ENCODE measurements around the gene ZNF625.

The ZNF625 gene

DNA sequence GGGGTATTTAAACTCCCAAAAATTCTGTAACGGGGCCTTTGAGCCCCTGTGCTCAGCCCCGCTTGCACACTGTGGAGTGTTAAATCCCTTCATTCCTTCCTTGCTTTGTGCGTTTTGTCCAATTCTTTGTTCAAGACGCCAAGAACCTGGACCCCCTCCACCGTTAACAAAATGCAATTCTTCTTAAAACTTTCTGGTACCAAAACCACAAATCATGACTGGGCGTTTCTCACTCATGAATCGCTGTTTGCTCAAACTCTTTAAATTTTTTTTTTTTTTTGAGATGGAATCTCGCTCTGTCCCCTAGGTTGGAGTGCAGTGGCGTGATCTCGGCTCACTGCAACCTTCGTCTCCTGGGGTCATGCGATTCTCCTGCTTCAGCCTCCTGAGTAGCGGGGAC is 17.3 kb downstream of the ZNF625 start:
- TF ChIP-seq, protein P1, sequence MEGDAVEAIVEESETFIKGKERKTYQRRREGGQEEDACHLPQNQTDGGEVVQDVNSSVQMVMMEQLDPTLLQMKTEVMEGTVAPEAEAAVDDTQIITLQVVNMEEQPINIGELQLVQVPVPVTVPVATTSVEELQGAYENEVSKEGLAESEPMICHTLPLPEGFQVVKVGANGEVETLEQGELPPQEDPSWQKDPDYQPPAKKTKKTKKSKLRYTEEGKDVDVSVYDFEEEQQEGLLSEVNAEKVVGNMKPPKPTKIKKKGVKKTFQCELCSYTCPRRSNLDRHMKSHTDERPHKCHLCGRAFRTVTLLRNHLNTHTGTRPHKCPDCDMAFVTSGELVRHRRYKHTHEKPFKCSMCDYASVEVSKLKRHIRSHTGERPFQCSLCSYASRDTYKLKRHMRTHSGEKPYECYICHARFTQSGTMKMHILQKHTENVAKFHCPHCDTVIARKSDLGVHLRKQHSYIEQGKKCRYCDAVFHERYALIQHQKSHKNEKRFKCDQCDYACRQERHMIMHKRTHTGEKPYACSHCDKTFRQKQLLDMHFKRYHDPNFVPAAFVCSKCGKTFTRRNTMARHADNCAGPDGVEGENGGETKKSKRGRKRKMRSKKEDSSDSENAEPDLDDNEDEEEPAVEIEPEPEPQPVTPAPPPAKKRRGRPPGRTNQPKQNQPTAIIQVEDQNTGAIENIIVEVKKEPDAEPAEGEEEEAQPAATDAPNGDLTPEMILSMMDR (conservative IDR thresholded peaks at IDR 0.05; ENCODE audit: low read depth, low read length): no peak
- DNase-seq (ENCODE audit: low read depth): no peak
- H3K4me3 ChIP-seq (ENCODE audit: low read length): peak overlapping the region; percentile 84

DNA sequence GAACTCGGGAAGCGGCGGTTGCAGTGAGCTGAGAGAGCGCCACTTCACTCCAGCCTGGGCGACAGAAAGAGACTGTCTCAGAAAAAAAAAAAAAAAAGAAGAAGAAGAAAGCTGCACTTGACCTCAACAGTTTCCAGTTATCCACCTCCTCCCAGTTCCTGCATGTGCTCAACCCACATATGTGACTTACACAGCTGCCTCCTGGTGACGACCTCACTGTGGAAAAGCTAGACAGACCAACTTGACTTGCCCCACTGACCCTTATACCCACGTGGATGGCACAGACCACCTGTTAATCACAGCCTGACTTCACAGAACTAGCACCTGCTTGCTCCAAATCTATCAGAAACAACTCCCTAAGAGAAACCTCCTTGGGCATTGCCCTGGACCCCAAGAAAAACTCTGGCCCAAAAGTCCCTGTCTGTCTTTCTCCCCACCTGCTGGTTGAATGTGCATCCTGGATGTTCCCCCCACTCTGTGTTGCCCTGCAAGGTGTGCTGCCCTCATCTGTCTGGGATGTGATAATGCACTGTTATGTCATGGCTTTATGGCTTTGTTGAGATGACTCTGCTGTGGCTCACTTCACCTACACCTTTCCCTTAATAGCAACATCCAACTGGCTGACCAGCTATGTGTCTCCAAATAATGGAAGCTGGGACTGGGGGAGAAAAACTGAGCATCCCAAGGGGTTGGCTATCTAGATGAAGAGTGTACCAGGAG is 19.2 kb downstream of the ZNF625 start:
- TF ChIP-seq, protein P1 (conservative IDR thresholded peaks at IDR 0.05; ENCODE audit: low read depth, low read length): peak; percentile 2
- DNase-seq (ENCODE audit: low read depth): no peak
- no peak overlapping the region for H3K4me3 ChIP-seq (ENCODE audit: low read length)

DNA sequence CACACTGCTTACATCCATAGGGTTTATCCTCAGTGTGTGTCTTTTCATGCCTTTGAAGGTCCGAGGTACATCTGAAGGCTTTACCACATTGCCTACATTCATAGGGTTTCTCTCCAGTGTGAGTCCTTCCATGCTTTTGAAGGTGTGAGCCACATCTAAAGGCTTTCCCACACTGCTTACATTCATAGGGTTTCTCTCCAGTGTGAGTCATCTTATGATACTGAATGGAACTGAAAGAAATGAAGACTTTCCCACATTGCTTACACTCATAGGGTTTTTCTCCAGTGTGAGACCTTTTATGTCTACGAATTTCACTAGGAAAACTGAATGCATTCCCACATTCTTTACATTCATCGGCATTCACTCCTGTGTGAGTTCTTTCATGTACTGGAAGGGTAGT is 23.5 kb downstream of the ZNF625 start:
- H3K4me3 ChIP-seq (ENCODE audit: low read length): no peak overlapping the region
- DNase-seq (ENCODE audit: low read depth): no peak
- TF ChIP-seq, protein P1 (conservative IDR thresholded peaks at IDR 0.05; ENCODE audit: low read depth, low read length): no peak

DNA sequence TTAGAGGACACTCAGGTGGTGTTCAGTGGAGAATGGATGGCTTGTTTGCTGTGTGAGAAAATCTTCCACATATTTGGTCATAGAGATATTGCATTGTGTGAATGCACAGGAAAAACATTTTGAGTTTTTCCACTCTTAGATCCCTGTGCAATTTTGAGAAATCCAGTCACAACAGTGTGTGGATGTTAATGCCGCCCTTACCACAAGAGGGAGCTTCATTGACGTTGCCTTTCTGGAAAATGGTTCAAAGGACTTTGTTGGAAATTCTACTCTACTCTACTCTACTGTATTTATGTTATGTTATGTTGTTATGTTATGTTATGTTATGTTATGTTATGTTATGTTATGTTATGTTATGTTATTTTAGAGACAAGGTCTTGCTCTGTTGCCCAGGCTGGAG is 29.8 kb downstream of the ZNF625 start:
- no peak for DNase-seq (ENCODE audit: low read depth)
- TF ChIP-seq, protein P1 (conservative IDR thresholded peaks at IDR 0.05; ENCODE audit: low read depth, low read length): peak; percentile 43
- no peak overlapping the region for H3K4me3 ChIP-seq (ENCODE audit: low read length)

DNA sequence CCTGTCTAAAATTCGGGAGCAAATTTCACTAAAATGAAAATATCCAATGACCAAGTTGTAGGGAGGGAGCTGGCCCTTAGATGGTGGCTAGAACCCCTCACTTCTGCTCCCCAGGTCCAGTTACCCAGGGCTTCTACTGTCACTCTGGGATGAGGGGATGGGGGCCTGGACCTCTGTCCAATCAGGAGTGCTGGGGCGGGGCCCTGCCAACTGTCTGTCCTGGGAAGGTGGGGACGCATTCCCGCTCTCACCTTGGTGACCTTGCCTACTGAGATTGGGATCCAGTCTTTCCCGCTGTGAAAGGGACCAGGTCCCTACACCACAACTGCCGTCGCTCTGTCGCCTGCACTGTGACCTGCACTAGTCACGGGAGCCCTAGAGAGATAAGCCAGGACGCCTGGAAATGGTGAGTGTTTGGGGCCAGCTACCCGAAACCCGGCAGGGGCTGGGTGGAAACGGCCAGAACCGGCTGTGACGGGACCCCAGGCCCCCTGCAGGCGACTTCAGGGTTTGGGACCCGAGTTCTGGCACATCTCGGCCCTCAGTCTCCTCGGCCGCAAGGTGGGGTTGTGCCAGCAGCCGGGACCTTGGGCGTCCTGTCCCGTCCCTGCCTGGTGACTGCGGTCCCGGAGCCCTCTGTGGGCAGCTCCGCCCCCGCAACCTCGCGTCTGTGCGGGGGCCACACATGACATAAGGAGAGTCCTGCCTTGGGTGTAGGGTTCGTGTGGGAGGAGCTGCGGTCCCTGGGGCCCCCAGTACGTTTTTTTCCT is 39.1 kb downstream of the ZNF625 start:
- no peak overlapping the region for H3K4me3 ChIP-seq (ENCODE audit: low read length)
- TF ChIP-seq, protein P1 (conservative IDR thresholded peaks at IDR 0.05; ENCODE audit: low read depth, low read length): no peak

DNA sequence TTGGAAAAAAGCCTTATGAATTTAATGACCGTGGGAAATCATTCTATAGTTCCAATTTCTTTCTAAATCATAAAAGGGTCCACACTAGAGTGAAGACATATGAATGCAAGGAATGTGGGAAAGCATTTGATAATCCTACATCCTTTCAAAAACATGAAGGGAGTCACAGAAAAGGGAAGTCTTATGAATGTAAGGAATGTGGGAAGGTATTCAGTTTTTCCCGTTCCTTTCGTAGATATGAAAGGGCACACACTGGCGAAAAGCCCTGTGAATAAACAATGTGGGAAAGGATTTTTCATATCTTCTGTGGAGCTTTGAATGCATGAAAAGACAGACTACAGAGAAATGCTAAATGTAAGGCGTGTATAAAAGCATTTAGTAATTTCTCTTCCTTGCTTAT is 43.4 kb downstream of the ZNF625 start:
- no peak overlapping the region for H3K4me3 ChIP-seq (ENCODE audit: low read length)
- TF ChIP-seq, protein P1 (conservative IDR thresholded peaks at IDR 0.05; ENCODE audit: low read depth, low read length): no peak
- DNase-seq (ENCODE audit: low read depth): no peak

More for the DNA sequence above, 39.1 kb downstream of the ZNF625 start:
- no peak for DNase-seq (ENCODE audit: low read depth)

DNA sequence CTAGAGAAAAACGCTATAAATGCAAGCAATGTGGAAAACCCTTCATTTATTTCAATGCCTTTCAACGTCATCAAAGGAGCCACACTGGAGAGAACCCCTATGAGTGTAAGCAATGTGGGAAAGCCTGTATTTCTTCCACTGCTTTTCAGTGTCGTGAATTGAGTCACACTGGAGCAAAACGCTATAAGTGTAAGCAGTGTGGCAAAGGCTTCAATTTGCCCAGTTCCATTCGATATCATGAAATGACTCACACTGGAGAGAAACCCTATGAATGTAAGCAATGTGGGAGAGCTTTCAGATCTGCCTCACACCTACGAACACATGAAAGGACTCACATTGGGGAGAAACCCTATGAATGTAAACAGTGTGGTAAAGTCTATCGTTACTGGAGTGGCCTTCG is 43.8 kb downstream of the ZNF625 start:
- TF ChIP-seq, protein P1 (conservative IDR thresholded peaks at IDR 0.05; ENCODE audit: low read depth, low read length): no peak
- no peak for DNase-seq (ENCODE audit: low read depth)
- H3K4me3 ChIP-seq (ENCODE audit: low read length): no peak overlapping the region

Data from retinal pigment epithelial cell (primary cell).